Neural cell (in vitro differentiated cells): ENCODE data around the gene RBKS.

Source experiments
- EP300 ChIP-seq: fragments of 450-650 bp; conservative IDR thresholded peaks from 2 replicates; pipeline ENCODE4 v1.6.1; 2014; ENCODE audit warnings: antibody characterized with exemption, mild to moderate bottlenecking, moderate library complexity; ENCODE audit not compliant: poor library complexity, severe bottlenecking
- EZH2 ChIP-seq: fragments of 200-600, 300-800 bp; shearing (Covaris generic), sonication (generic); IDR thresholded peaks from 2 replicates; pipeline ENCODE4 v1.6.1; 2014; ENCODE audit warnings: antibody characterized with exemption, low read length, borderline replicate concordance, mild to moderate bottlenecking; ENCODE audit not compliant: insufficient read depth, poor library complexity, severe bottlenecking
- MXI1 ChIP-seq: fragments of 450-650 bp; conservative IDR thresholded peaks from 2 replicates; pipeline ENCODE4 v1.6.1; 2014; ENCODE audit warnings: antibody characterized with exemption, mild to moderate bottlenecking; ENCODE audit not compliant: poor library complexity, severe bottlenecking
- POLR2AphosphoS5 ChIP-seq: IDR thresholded peaks from 2 replicates; pipeline ENCODE4 v1.6.1; 2012
- RAD21 ChIP-seq: fragments of 450-650 bp; conservative IDR thresholded peaks from 2 replicates; pipeline ENCODE4 v1.6.1; 2014; ENCODE audit warnings: antibody characterized with exemption, mild to moderate bottlenecking, moderate library complexity
- SMC3 ChIP-seq: fragments of 450-650 bp; conservative IDR thresholded peaks from 2 replicates; pipeline ENCODE4 v1.6.1; 2014; ENCODE audit warnings: antibody characterized with exemption, mild to moderate bottlenecking, moderate library complexity; ENCODE audit not compliant: poor library complexity
- TAF1 ChIP-seq: IDR thresholded peaks from 2 replicates; pipeline ENCODE4 v1.6.1; 2012; ENCODE audit warnings: low read depth
- TF ChIP-seq, protein P1 (sequence below): fragments of 450-650 bp; IDR thresholded peaks from 2 replicates; pipeline ENCODE4 v1.5.1; 2014; ENCODE audit warnings: antibody characterized with exemption, mild to moderate bottlenecking, moderate library complexity; ENCODE audit not compliant: poor library complexity, severe bottlenecking
- TF ChIP-seq, protein P2 (sequence below): IDR thresholded peaks from 2 replicates; pipeline ENCODE4 v1.6.1; 2012; ENCODE audit warnings: borderline replicate concordance

DNA sequence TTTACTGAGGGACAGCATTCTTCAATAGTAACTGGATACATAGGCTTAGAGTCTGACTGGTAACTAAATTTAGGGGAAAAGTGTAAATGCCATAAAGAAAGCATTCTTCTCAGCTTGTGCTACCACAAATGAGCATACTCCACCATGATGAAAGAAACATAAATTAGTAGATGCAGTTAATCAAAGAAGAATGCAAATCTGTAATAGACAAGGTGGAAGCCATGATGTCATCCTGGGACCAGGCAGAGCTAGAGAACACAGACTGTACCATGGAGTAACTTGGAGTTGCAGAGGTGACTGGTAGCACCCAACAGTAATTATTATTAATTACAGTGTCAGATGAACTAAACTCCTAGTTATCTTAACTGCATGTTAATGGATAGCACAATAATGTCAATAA lies 51.7 kb downstream of the RBKS start:
- TF ChIP-seq EZH2 (no peak), EP300 (no peak), MXI1 (no peak), SMC3 (no peak), POLR2AphosphoS5 (no peak), RAD21 (no peak), TAF1 (no peak)
- TF ChIP-seq, protein P1, sequence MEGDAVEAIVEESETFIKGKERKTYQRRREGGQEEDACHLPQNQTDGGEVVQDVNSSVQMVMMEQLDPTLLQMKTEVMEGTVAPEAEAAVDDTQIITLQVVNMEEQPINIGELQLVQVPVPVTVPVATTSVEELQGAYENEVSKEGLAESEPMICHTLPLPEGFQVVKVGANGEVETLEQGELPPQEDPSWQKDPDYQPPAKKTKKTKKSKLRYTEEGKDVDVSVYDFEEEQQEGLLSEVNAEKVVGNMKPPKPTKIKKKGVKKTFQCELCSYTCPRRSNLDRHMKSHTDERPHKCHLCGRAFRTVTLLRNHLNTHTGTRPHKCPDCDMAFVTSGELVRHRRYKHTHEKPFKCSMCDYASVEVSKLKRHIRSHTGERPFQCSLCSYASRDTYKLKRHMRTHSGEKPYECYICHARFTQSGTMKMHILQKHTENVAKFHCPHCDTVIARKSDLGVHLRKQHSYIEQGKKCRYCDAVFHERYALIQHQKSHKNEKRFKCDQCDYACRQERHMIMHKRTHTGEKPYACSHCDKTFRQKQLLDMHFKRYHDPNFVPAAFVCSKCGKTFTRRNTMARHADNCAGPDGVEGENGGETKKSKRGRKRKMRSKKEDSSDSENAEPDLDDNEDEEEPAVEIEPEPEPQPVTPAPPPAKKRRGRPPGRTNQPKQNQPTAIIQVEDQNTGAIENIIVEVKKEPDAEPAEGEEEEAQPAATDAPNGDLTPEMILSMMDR = no peak
- TF ChIP-seq, protein P2, sequence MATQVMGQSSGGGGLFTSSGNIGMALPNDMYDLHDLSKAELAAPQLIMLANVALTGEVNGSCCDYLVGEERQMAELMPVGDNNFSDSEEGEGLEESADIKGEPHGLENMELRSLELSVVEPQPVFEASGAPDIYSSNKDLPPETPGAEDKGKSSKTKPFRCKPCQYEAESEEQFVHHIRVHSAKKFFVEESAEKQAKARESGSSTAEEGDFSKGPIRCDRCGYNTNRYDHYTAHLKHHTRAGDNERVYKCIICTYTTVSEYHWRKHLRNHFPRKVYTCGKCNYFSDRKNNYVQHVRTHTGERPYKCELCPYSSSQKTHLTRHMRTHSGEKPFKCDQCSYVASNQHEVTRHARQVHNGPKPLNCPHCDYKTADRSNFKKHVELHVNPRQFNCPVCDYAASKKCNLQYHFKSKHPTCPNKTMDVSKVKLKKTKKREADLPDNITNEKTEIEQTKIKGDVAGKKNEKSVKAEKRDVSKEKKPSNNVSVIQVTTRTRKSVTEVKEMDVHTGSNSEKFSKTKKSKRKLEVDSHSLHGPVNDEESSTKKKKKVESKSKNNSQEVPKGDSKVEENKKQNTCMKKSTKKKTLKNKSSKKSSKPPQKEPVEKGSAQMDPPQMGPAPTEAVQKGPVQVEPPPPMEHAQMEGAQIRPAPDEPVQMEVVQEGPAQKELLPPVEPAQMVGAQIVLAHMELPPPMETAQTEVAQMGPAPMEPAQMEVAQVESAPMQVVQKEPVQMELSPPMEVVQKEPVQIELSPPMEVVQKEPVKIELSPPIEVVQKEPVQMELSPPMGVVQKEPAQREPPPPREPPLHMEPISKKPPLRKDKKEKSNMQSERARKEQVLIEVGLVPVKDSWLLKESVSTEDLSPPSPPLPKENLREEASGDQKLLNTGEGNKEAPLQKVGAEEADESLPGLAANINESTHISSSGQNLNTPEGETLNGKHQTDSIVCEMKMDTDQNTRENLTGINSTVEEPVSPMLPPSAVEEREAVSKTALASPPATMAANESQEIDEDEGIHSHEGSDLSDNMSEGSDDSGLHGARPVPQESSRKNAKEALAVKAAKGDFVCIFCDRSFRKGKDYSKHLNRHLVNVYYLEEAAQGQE = no peak
